NCI-H1436 (cell line): Measurements from ENCODE around the gene PLXNB1.
"Not testable (repeated sequence)": the region's sequence is repeated elsewhere in the genome, so short reads cannot be mapped to it uniquely, and the experiment has no call there.

Source experiments
- DNase-seq: peaks from one replicate; lab custom pipeline; 2025; lab: John Stamatoyannopoulos, UW

PLXNB1 gene, protein sequence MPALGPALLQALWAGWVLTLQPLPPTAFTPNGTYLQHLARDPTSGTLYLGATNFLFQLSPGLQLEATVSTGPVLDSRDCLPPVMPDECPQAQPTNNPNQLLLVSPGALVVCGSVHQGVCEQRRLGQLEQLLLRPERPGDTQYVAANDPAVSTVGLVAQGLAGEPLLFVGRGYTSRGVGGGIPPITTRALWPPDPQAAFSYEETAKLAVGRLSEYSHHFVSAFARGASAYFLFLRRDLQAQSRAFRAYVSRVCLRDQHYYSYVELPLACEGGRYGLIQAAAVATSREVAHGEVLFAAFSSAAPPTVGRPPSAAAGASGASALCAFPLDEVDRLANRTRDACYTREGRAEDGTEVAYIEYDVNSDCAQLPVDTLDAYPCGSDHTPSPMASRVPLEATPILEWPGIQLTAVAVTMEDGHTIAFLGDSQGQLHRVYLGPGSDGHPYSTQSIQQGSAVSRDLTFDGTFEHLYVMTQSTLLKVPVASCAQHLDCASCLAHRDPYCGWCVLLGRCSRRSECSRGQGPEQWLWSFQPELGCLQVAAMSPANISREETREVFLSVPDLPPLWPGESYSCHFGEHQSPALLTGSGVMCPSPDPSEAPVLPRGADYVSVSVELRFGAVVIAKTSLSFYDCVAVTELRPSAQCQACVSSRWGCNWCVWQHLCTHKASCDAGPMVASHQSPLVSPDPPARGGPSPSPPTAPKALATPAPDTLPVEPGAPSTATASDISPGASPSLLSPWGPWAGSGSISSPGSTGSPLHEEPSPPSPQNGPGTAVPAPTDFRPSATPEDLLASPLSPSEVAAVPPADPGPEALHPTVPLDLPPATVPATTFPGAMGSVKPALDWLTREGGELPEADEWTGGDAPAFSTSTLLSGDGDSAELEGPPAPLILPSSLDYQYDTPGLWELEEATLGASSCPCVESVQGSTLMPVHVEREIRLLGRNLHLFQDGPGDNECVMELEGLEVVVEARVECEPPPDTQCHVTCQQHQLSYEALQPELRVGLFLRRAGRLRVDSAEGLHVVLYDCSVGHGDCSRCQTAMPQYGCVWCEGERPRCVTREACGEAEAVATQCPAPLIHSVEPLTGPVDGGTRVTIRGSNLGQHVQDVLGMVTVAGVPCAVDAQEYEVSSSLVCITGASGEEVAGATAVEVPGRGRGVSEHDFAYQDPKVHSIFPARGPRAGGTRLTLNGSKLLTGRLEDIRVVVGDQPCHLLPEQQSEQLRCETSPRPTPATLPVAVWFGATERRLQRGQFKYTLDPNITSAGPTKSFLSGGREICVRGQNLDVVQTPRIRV (N-terminal part only)

DNA sequence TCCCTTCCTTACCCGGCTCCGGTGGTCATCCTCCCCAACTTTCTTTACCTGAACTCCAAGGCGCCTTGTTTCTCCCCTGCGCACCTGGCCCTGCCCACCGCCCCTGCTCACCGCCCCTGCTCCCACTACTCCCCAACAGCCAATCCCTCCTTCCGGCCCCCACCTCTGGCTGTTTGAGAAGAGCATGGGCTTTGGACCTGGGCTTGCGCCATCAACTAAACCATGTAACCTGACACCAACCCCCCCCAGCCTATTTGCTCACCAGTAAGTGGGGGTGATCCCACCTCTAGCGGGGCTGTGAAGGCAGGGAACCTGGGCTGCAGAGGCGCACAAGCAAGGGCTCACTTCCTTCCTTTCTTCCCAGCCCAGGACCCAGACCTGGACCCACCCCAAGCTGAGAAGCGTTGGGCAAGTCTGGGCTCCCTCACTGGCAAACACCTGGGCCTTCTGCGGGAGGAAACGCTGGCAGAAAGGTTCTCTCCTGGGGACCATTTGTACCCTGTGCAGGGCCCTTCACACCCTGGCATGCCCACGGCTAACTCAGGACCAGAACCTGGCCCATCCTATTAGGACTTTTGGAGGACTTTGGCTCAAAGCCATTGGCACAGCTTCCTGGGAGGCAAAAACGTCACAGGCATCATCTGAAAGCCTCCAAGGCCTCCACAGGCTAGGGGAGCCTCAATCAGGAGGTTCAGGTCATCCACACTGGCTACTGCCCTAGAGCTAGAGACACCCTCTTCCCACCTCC lies at the start of gene PLXNB1:
Gene PLXNB1 (minus strand): TSS at position 127 of the 748 bp plus-strand sequence. CDS start 5,475 bp downstream, outside the sequence.
- DNase-seq: peak; percentile 64

DNA sequence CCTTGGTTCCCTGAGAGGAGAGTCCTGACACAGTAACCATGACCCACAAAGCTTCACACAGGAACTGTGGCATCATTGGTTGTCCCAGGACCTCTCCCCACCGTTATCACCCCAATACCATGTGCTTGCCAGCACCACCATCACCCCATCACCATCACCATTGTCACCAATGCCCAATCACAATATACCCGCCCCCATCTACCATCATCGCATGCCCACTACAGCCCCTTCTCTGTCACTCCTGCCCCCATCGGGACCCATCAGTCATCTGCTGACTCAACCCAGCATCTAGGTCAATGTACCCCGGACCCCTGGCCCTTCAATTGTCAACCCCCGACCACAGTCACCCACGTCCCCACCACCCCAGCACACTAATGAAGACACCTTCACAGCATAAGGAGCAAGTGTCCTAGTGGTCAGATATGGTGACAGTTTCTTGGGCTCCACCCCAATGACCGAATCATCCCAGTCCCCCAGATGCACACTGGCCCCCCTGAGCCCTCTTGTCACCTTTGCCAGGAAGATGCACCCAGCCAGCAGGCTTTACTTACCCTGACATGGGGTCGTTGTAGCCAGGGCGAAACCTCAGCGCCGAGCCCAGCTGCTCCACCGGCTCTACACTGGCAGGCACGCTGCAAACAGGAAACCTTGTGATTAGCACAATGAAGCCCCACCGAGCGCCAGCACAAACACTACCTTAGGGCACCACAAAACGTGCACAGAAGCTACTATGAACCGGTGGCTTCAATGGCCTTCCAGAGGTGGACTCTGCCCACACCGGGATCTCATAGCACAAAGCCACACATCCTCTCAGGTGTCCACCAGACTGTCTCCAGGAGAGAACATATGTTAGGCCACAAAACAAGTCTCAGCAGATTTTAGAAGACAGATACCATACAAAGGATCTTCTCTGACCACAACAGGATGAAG lies 49.0 kb upstream of the PLXNB1 start:
- DNase-seq: no peak

DNA sequence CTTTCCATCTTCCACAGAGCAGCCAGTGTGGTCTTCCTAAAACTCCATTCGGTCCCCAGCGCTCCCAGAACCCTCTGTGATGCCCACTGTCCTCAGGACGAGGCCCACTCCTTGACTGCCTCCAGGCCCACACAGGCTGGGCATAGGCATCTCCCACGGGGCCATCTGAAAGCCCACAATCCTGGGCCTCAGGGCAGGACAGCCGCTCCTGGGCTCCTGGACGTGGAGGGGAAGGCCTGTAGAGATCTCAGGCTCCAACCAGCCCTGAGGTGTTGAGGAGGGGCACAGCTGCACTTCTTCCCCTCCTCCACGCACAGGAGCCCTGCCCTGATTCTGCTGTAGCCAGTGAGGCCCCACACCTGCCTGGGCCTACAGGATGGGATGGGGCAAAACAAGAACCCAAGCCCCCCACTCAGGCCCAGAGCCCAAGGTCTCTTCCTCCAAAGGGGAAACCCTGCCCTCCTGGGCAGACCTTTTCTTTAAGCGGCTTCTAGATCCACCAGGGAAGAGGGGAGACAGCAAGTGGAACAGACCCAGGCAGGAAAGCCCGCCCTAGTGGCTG lies 48.2 kb upstream of the PLXNB1 start:
- DNase-seq: no peak

DNA sequence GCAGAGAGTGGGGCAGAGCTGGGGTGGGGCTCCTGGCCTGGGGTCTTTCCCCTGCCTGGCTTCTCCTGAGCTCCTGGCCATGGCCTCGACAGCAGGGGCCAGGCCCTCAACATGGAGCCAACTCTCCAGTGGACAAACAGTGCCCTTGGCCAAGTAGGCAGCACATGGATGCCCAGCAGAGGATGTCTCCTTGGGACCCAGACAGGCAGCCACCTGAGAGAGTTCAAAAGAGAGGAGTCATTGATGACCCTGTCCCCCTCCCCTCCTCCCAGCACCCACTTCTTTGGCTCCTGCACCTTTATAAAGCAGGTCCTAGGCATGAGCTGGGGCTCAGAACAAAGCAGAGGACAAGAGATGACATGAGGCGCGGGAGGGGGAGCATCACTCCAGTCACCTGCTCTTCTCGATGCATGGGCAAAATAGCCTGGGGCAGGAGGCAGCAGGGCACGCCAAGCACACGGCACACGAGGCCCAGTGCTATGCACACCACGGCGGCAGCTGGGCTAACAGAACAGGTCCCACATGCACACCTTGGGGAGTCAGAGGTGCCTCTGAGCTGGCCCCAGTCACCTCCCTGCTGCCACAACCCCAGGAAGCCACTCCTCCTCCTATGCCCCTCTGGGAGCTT lies 46.7 kb upstream of the PLXNB1 start:
- no peak for DNase-seq

DNA sequence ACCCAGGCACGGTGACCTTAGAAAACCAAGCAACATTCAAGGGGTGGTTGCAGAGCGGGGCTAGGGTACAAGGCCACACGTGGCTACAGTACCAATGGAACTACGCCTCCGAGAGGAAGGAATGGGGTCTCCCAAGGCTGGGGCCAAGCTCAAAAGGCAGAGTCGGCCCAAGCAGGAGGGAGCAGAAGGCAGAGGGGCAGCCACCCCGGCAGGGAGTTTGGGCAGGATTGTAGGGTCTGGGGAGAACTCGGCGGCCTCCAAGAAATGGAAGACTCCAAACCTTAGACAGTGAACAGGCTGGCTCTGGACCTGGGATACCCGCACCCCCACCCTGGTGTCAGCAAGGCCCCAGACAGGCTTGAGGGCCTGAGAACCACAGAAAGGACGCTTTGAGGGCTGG lies 45.3 kb upstream of the PLXNB1 start:
- DNase-seq: no peak

DNA sequence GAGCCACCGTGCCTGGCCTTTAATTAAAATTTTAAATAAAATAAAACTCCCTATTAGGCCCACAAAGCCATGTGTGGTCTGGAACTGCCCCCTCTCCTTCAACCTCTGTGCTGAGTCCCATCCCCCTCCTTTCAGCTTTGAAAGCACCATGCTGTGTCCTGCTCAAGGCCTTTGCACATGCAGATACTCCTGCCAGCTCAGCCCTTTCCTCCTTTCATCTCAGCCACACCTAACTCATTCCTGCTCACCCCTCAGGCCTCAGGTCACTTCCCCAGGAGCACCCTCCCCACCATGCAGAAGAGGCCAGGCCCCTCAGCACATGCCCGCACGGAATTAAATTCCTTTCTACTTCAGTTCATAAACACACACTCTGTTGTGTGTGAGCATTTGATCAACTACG lies 44.7 kb upstream of the PLXNB1 start:
- DNase-seq: no peak

DNA sequence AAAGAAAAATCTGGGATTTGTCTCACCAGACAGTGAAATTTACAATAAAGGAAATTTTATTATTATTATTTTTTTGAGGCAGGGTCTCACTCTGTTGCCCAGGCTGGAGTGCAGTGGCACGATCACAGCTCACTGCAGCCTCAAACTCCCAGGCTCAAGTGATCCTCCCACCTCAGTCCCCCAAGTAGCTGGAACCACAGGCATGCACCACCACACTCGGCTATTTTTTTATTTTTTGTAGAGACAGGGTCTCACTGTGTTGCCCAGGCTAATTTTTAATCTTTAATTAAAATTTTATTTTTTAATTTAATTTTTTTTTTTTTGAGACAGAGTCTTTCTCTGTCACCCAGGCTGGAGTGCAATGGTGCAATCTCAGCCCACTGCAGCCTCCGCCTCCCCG lies 44.1 kb upstream of the PLXNB1 start:
- not testable (repeated sequence) for DNase-seq

DNA sequence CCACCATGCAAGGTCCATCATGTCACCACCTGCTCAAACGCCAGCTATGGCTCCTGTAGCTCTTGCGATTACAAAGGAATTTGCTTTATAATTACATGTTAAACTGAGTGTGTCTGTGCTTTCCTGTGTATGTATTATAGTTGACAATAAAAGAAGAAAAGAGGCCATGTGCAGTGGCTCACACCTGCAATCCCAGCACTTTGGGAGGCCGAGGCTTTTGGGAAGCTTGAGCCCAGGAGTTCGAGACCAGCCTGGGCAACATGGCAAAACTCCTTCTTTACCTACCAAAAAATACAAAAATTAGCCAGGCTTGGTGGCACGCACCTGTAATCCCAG lies 43.7 kb upstream of the PLXNB1 start:
- no peak for DNase-seq

DNA sequence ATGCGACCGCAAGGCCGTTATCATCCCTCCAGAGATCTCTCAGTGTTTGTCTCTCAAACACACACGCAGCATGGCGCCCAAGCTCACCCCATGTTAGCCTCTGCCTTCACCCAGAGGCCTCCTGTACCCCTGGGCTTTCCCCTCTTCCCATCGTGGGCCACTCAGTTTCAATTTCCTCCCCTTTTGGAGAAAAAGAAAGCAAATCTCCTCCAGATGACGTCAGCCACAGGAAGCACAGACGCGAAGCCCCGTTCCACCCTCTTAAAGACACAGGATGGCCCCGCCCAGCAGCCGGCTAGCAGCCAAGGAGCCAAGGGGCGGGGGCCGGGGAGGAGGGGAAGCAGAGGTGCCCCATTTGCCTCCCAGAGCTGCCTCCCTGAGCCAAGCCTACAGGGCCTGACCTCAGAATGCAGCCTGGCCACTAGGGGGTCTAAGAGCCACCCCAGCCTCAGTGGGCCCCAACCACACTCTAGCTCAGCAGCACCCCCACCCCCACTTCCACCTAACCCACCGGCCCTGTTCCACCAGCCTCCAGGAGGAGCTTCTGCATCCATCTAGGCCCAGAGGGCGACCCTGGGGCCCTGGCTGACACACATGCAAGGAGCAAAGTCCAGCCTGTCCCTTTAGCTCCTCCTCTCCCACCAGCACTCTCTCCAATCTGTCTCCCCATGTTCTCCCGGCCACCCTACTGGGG lies 43.2 kb upstream of the PLXNB1 start:
- DNase-seq: peak; percentile 65

DNA sequence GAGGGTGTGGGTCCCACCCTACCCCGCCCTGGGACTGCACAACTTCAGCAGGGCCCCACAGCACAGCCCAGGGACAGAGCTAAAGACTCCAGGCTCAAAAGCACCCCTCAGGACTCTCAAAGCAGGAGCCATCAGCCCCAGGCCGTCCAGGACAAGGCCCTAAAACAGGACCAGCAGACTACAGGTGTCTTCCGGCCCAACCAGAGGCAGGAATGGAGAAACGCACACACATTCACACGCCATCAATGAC lies 42.7 kb upstream of the PLXNB1 start:
- no peak for DNase-seq

DNA sequence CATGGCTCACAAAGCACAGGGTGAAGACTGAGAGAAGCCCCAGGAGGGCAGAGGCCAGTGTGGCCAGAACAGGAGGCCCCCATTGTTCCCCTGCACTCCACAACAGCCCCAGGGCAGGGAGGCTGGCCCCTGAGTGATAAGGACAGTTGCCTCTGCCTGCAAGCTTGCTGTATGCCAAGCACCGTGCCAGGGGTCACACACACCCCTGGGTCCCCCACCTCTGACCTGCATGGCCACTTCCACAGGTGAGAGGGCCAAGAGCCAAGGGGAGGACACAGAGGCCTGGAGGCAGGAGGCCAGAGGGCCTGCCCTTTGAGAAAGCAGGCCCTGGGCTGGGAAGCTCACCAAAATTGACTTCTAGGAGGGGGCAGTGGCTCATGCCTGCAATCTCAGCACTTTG lies 40.4 kb upstream of the PLXNB1 start:
- DNase-seq: no peak

DNA sequence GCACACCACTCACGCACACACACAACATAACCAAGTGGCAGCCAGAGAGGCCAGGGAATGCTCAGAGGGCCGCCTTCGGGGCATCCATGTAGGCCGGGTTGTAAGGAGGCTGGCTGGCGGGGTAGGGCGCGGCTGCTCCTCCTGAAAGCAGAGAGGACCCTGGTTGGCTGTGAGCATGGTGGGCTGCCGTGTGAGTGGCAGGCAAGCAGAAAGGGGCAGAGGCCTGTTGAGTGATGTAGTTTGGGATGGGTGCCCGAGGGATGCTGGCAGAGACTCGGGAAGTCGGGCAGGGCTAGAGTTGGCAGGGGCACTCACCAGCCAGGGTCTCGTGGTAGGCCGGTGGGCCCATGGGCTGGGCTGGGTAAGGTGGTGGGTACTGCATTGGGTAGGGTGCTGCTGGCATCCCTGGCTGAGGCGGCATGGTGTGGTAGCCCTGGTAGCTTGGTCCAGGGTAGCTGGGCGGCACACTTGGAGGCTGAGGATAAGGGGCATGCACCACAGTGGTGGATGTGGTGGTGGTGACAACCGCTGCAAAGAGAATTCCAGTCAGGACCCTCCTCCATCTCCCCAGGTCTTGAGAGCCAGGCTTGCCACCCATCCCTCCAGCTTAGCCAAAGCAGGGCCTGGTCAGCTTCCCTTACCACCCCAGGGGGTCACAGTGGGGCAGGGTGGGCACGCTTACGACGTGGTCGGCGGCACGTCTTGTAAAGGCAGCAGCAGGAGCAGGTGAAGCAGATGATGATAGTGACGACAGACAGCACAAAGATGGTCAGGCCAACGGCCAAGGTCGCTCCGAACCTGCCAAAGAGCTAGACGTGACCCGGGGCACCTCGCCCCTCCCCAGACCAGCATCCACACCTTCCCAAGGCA lies 39.4 kb upstream of the PLXNB1 start:
- no peak for DNase-seq

DNA sequence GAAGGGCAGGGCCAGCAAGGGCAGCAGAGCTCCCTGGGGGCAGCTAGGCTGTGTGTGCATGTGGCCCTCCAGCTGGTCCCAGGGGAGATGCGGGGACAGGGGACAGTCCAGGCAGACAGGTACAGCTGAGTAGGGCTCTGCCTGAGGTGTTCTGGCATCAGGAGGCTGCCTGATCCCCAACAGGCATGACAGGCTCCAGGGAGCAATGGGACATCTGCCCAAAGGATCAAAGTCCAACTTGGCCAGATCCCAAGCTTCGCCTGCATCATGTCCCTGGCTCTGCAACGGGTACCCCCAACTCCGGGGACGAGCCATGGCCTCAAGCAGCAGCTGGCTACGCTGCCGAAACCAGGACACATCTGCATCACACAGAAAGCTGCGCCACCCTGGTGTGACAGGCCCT lies 38.4 kb upstream of the PLXNB1 start:
- no peak for DNase-seq

DNA sequence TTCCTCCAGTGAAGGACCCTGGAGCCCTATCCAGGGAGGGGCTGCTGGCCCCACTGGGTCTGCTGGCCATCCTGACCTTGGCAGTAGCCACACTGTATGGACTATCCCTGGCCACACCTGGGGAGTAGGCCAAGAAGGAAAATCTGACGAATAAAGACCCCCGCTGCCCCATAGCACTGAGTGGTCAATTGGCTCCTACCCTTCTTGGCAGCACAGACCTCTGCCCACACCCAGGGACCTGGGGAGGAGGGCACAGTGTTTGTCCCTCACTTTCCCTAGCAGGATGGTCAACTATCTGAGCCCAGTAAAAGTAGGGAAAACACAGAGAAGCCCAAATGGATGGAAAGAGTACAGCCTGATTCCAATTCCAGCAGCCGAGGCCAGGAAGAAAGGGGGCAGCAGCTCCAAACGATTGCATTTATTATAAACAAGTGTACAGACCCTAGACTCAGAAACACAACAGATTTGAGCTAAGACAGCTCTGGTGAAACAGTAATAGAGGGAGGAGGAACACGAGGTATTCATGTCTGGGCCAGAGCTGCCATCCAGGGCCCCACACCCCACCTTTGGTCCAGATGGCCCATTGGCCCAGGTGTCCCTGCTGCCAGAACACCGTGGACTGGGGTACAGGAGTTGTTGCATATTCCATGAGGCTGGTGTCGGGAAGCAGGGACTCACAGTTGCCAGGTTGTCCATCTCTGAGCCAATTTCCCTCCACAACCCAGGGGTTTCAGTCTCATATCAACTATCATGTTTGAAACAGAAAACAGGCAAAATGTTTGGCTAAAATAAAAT lies 37.8 kb upstream of the PLXNB1 start:
- DNase-seq: no peak

DNA sequence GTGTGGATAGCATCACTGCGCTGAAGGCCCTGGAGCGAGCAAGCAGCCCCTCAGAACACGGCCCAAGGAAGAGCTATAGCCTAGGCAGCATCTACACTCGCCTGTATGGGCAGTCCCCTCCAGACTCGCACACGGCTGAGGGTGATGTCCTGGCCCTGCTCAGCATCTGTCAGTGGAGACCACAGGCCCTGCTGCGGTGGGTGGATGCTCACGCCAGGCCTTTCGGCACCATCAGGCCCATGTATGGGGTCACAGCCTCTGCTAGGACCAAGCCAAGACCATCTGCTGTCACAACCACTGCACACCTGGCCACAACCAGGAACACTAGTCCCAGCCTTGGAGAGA lies 37.2 kb upstream of the PLXNB1 start:
- DNase-seq: no peak

DNA sequence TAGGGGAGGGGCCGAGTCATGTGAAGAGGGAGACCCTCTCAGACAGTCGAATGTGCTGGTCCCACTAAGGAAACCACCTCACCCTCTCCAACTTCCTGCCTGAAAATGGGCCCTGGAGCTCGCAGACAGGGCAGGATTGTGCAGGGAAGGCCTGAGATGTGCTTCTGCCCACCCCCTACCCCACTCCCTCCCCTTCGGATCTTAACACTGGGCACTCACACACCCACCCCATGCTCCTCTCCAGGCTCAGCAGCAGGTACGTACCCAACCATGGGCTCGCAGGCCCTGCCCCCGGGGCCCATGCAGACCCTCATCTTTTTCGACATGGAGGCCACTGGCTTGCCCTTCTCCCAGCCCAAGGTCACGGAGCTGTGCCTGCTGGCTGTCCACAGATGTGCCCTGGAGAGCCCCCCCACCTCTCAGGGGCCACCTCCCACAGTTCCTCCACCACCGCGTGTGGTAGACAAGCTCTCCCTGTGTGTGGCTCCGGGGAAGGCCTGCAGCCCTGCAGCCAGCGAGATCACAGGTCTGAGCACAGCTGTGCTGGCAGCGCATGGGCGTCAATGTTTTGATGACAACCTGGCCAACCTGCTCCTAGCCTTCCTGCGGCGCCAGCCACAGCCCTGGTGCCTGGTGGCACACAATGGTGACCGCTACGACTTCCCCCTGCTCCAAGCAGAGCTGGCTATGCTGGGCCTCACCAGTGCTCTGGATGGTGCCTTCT lies 36.7 kb upstream of the PLXNB1 start:
- no peak for DNase-seq
